Measurements from ENCODE around the gene SQSTM1. TPM values are rescaled to one million over a fixed set of nuclear protein-coding genes. Genes with fewer than 3 reads are reported as not detected.

The SQSTM1 gene
- total RNA-seq, 2 experiments from 2014 or later = 58.5 to 81.1 TPM

DNA sequence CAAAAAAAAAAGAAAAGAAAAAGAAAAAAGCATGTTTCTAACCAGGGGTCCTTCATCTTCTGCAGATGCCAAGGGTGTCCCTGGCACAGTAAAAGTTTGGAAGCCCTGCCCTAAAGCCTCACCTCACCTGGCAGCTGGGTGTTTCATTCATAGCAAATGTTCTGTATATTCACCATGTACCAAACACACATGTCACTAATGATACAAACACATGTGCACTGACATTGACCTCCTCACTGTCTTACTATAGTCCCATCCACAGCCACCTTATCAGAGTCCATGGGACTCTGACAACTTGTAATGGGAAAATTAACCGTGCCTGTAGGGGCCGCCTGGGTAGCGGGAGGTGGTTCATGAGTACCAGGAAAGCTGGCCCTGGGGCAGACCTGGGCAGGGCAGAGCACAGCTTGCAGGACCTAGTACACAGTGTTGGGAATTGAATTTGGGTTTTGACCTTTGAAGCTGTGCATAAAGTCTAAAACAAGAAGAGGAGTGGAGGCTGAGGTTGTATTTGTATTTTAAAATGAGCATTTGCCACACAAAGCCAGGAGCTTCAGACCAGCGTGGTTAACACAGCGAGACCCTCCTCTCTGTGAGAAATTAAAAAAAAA, 7.6 kb upstream of the SQSTM1 start:
- H3K4me2 ChIP-seq (ENCODE audit: low read length) = no peak overlapping the region
- TF ChIP-seq, protein P1, sequence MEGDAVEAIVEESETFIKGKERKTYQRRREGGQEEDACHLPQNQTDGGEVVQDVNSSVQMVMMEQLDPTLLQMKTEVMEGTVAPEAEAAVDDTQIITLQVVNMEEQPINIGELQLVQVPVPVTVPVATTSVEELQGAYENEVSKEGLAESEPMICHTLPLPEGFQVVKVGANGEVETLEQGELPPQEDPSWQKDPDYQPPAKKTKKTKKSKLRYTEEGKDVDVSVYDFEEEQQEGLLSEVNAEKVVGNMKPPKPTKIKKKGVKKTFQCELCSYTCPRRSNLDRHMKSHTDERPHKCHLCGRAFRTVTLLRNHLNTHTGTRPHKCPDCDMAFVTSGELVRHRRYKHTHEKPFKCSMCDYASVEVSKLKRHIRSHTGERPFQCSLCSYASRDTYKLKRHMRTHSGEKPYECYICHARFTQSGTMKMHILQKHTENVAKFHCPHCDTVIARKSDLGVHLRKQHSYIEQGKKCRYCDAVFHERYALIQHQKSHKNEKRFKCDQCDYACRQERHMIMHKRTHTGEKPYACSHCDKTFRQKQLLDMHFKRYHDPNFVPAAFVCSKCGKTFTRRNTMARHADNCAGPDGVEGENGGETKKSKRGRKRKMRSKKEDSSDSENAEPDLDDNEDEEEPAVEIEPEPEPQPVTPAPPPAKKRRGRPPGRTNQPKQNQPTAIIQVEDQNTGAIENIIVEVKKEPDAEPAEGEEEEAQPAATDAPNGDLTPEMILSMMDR (conservative IDR thresholded peaks at IDR 0.05; ENCODE audit: low read length) = no peak
- TF ChIP-seq EZH2phosphoT487 (IDR thresholded peaks at IDR 0.05; ENCODE audit: borderline replicate concordance, low read depth, low read length) = no peak
- intact Hi-C loops (cut with micrococcal nuclease; ENCODE audit: unreplicated experiment) = no loop called here
- no peaks in the 10 kb centered on the region for H3K9me2 ChIP-seq (ENCODE audit: insufficient read depth, low read length)
- H3K27ac ChIP-seq (ENCODE audit: low read depth, low read length, poor library complexity, severe bottlenecking) = no peak overlapping the region
- H4K20me1 ChIP-seq (ENCODE audit: insufficient read depth, low read length) = no peaks in the 10 kb centered on the region
- H3K36me3 ChIP-seq (ENCODE audit: insufficient read depth, low read length) = no peaks in the 10 kb centered on the region
- H3K4me1 ChIP-seq (ENCODE audit: insufficient read depth, low read length, poor library complexity, severe bottlenecking) = peaks cover 1% of the 10 kb centered on the region
- no peaks in the 10 kb centered on the region for H3K9me3 ChIP-seq (ENCODE audit: low read length)
- ChIA-PET POLR2A (interaction anchor here (0.6 to 0.7 kb wide), 2 partner anchors 40 to 43 kb away, joined by 3 to 4 read pairs; no protein-coding TSS in a partner anchor), CTCF (ENCODE audit: unreplicated experiment) (no interaction called here)
- no TSS peak for BruUV-seq (replicated peaks)
- H3K4me3 ChIP-seq (ENCODE audit: low read depth, low read length, poor library complexity, severe bottlenecking) = no peak overlapping the region
- H2AFZ ChIP-seq (ENCODE audit: low read length) = no peak overlapping the region
- no peaks in the 10 kb centered on the region for H3K79me2 ChIP-seq (ENCODE audit: insufficient read depth, low read depth, low read length)
- no peak for DNase-seq (ENCODE audit: low spot score)

DNA sequence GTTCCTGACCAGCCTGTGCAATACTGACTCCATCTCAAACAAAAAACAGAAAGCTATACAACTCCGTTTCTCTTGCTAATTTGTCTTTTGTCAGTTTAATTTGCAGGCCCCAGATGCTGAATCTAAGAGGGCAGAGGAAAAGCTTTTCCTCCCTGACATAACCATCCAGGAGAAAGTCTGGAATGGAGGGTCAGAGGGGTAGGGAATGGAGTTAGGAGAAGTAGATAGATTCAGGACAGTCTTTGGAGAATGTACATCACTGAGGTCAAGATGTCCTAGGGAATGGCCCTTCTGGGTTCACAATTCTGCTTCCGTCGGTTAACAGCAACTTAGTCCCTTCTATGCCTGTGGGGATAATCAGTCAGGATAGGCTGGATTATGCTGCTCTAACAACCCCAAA, 6.6 kb upstream of the SQSTM1 start:
- CTCF ChIA-PET (ENCODE audit: unreplicated experiment) = interaction anchor here (0.6 kb wide), 1 partner anchor 211 kb away, joined by 3 read pairs; no protein-coding TSS in a partner anchor
- H2AFZ ChIP-seq (ENCODE audit: low read length) = no peak overlapping the region
- H3K36me3 ChIP-seq (ENCODE audit: insufficient read depth, low read length) = no peaks in the 10 kb centered on the region
- no peaks in the 10 kb centered on the region for H3K79me2 ChIP-seq (ENCODE audit: insufficient read depth, low read depth, low read length)
- no peak overlapping the region for H3K4me2 ChIP-seq (ENCODE audit: low read length)
- peaks cover 9% of the 10 kb centered on the region for H3K4me1 ChIP-seq (ENCODE audit: insufficient read depth, low read length, poor library complexity, severe bottlenecking)
- intact Hi-C loops (cut with micrococcal nuclease; ENCODE audit: unreplicated experiment) = no loop called here
- H3K9me3 ChIP-seq (ENCODE audit: low read length) = no peaks in the 10 kb centered on the region
- no peaks in the 10 kb centered on the region for H3K9me2 ChIP-seq (ENCODE audit: insufficient read depth, low read length)
- H3K4me3 ChIP-seq (ENCODE audit: low read depth, low read length, poor library complexity, severe bottlenecking) = no peak overlapping the region
- BruUV-seq (replicated peaks) = TSS peak; percentile 43
- TF ChIP-seq, protein P1 (conservative IDR thresholded peaks at IDR 0.05; ENCODE audit: low read length) = no peak
- TF ChIP-seq EZH2phosphoT487 (IDR thresholded peaks at IDR 0.05; ENCODE audit: borderline replicate concordance, low read depth, low read length) = no peak
- H3K27ac ChIP-seq (ENCODE audit: low read depth, low read length, poor library complexity, severe bottlenecking) = no peak overlapping the region
- no peaks in the 10 kb centered on the region for H4K20me1 ChIP-seq (ENCODE audit: insufficient read depth, low read length)
- POLR2A ChIA-PET = interaction anchor here (1.1 kb wide), 1 partner anchor 84 kb away, joined by 3 read pairs; no protein-coding TSS in a partner anchor
- DNase-seq (ENCODE audit: low spot score) = no peak

DNA sequence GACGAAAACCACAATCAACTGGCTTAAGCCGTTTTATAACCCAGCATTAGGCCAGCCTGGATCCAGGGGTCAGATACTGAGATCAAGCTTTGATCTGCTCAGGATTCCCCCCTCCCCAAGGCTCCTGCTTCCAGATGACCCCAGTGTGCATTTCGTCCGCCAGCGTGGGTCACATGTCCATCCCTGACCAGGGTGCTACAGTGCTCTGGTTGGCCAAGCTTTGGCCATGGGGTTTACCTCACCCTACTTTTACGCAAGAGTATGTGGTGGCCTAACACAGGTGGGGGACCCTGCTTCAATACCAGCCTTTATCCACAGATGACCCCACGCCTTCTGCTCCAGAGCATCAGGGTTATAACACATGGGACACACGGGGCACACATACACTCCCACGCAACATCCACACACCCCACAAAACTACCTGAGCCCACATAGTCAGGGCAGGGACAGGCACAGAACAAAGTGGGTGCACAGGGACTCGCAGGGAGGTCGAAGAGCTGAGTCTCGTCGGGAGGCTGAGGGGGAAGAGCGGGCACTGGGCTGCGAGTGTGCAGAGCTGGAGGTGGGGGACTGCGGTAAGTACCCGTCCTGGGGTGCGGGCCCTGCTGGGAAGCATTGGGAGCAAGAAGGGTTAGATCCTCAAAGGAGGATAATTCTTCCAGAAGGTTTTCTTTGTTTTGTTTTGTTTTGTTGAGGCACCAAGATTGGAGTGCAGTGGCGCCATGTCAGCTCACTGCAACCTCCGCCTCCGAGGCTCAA, 5.0 kb upstream of the SQSTM1 start:
- intact Hi-C loops (cut with micrococcal nuclease; ENCODE audit: unreplicated experiment) = no loop called here
- no peaks in the 10 kb centered on the region for H3K9me3 ChIP-seq (ENCODE audit: low read length)
- no peak overlapping the region for H3K4me2 ChIP-seq (ENCODE audit: low read length)
- no peaks in the 10 kb centered on the region for H3K9me2 ChIP-seq (ENCODE audit: insufficient read depth, low read length)
- no peak for TF ChIP-seq EZH2phosphoT487 (IDR thresholded peaks at IDR 0.05; ENCODE audit: borderline replicate concordance, low read depth, low read length)
- TF ChIP-seq, protein P1 (conservative IDR thresholded peaks at IDR 0.05; ENCODE audit: low read length) = no peak
- H3K79me2 ChIP-seq (ENCODE audit: insufficient read depth, low read depth, low read length) = no peaks in the 10 kb centered on the region
- ChIA-PET POLR2A (no interaction called here), CTCF (ENCODE audit: unreplicated experiment) (no interaction called here)
- H3K4me3 ChIP-seq (ENCODE audit: low read depth, low read length, poor library complexity, severe bottlenecking) = no peak overlapping the region
- no peak overlapping the region for H2AFZ ChIP-seq (ENCODE audit: low read length)
- DNase-seq (ENCODE audit: low spot score) = no peak
- H3K36me3 ChIP-seq (ENCODE audit: insufficient read depth, low read length) = no peaks in the 10 kb centered on the region
- H3K27ac ChIP-seq (ENCODE audit: low read depth, low read length, poor library complexity, severe bottlenecking) = no peak overlapping the region
- no peaks in the 10 kb centered on the region for H4K20me1 ChIP-seq (ENCODE audit: insufficient read depth, low read length)
- peaks cover 24% of the 10 kb centered on the region for H3K4me1 ChIP-seq (ENCODE audit: insufficient read depth, low read length, poor library complexity, severe bottlenecking)
- BruUV-seq (replicated peaks) = no TSS peak

Measured in OCI-LY7 (cell line).